K562 (cell line): ENCODE results near the gene MLYCD. TPM values are rescaled to one million over a fixed set of nuclear protein-coding genes. Genes with fewer than 3 reads are reported as not detected.
A peak's percentile ranks its signal among the peaks of the same experiment; 100 is the strongest.

Experiments
- E2F3 ChIP-seq: fragments of 250-450 bp; sonication (Bioruptor Pico); IDR thresholded peaks from 2 replicates; pipeline ENCODE4 v1.4.0; 2020; ENCODE audit warnings: mild to moderate bottlenecking
- ETV6 ChIP-seq, 3 experiments: fragments of 150-350 bp in 1 of 3; sonication (generic) in 1 of 3; formaldehyde crosslinking in 1 of 3; IDR thresholded peaks; 2 replicates each; pipeline versions ENCODE4 v1.6.1 to v1.8.0; 2014 to 2022; ENCODE audit warnings: borderline replicate concordance in 2 of 3, low read depth in 2 of 3, antibody characterized with exemption in 1 of 3, low read length in 1 of 3, mild to moderate bottlenecking in 1 of 3, missing genetic modification reagents in 1 of 3
- KDM4B ChIP-seq, 2 experiments: fragments of 450-650 bp in 1 of 2; sonication (generic) in 1 of 2; IDR thresholded peaks; 2 replicates each; pipeline ENCODE4 v1.6.1; 2016 to 2017; ENCODE audit warnings: borderline replicate concordance in 2 of 2, antibody characterized with exemption in 1 of 2, low read depth in 1 of 2, mild to moderate bottlenecking in 1 of 2
- NFYB ChIP-seq: IDR thresholded peaks from 2 replicates; pipeline ENCODE4 v1.6.1; 2011; ENCODE audit warnings: mild to moderate bottlenecking, moderate library complexity; ENCODE audit not compliant: insufficient read length; ENCODE audit errors: extremely low read depth
- NR4A1 ChIP-seq, 2 experiments: fragments of 250-450 bp in 1 of 2; fragments of 450-650 bp in 1 of 2; sonication (Bioruptor Pico) in 1 of 2; IDR thresholded peaks; 2 replicates each; pipeline versions ENCODE4 v1.4.0 to v1.6.1; 2016 to 2020; ENCODE audit warnings: mild to moderate bottlenecking in 2 of 2, missing compliant biosample characterization in 1 of 2, missing genetic modification characterization in 1 of 2, moderate library complexity in 1 of 2
- PHF20 ChIP-seq: fragments of 450-650 bp; IDR thresholded peaks from 2 replicates; pipeline ENCODE4 v1.6.1; 2018; ENCODE audit not compliant: partially characterized antibody
- RBM25 ChIP-seq: fragments of 200-400 bp; formaldehyde crosslinking; IDR thresholded peaks from 2 replicates; pipeline ENCODE4 v1.6.1; 2018; ENCODE audit warnings: low read length, low read depth, moderate library complexity; ENCODE audit not compliant: severe bottlenecking
- RCOR1 ChIP-seq, 2 experiments: IDR thresholded peaks; 2 replicates each; pipeline ENCODE4 v1.6.1; 2012; ENCODE audit warnings: low read depth in 2 of 2, low read length in 2 of 2, borderline replicate concordance in 1 of 2, improper control_type of control experiment in 1 of 2
- TRIM28 ChIP-seq: fragments of 450-650 bp; IDR thresholded peaks from 2 replicates; pipeline ENCODE4 v1.6.1; 2017
- ZBED1 ChIP-seq: IDR thresholded peaks from 2 replicates; pipeline ENCODE4 v1.6.1; 2014
- ZNF79 ChIP-seq: fragments of 250-450 bp; sonication (Bioruptor Pico); IDR thresholded peaks from 2 replicates; pipeline ENCODE4 v1.4.0; 2020; ENCODE audit warnings: low read depth, mild to moderate bottlenecking, moderate library complexity
- polyA plus RNA-seq, 8 experiments: library from polyadenylated mRNA; depleted of rRNA in 4 of 8; stranded (reverse) in 5 of 8; unstranded in 3 of 8; fragments of >200 nt; fragmentation: Nextera tagmentation in 2 of 8; fragmentation: Illumina TruSeq in 1 of 8; extraction: Ambion mirVana in 2 of 8; extraction: Trizol in 1 of 8; gene quantifications; 2 replicates each; pipeline versions ENCODE4 v1.2.1 to v1.2.3, GENCODE V29; 2011 to 2014; ENCODE audit warnings: inconsistent platforms in 1 of 8, missing spikeins in 1 of 8
- total RNA-seq, 7 experiments: library from RNA; depleted of rRNA in 6 of 7; stranded (reverse); fragments of >200 nt in 6 of 7; fragmentation: Illumina TruSeq in 2 of 7; extraction: Trizol in 2 of 7; gene quantifications; 2 replicates each; pipeline versions ENCODE4 v1.2.1 to v1.2.3, GENCODE V29; 2011 to 2021; ENCODE audit warnings: low replicate concordance in 1 of 7
- TF ChIP-seq, protein P1 (sequence below): fragments of 450-650 bp; IDR thresholded peaks from 2 replicates; pipeline ENCODE4 v1.7.0; 2016; ENCODE audit warnings: borderline replicate concordance
- TF ChIP-seq, protein P2 (sequence below): sonication (generic); formaldehyde crosslinking; IDR thresholded peaks from 2 replicates; pipeline ENCODE4 v1.8.0; 2023; ENCODE audit warnings: missing genetic modification reagents, mild to moderate bottlenecking, borderline replicate concordance

Gene MLYCD
- total and polyA plus RNA-seq, 9 of the 15 experiments (the other 6 are each of a cell fraction or from before 2014, with no cell fraction given): 0.15 to 2.0 (median 1.0) TPM

DNA sequence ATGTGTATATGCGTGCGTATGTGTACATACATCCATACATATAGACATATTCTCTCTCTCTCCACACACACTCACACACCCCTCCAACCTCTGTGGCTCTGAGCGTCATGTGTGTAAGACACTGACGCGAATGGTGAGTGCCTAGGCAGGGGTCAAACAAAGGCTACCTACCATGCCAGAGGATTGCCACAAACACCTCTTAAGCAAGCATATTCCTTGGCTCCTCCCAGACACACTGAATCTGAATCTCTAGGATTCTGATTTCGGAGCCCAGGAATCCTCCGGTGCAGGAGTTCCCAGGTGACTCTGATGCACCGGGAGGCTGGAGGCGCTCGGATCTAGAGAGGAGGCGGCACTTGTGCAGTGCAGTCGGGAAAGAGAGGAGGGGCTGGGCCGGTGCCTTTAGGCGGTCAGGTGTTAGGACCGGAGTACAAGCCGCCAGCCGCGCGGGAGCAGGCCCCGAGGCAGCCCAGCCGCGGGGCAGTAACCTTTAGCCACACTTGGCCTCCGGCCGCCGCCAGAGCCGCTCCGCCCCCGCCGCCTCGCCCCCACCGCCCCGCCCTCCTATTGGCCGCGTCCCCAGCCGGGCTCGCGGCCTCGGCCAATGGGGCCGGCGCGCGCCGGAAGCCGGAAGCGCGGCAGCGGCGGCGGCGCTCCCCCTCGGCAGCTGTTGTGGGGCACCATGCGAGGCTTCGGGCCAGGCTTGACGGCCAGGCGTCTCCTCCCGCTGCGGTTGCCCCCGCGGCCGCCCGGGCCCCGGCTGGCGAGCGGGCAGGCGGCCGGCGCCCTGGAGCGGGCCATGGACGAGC is at the start of gene MLYCD (continued):
- TF ChIP-seq E2F3 (CRISPR knock-in tag) (0 out of 2 replicates have a peak, but pooled peaks have one; percentile 31), ETV6 (IDR thresholded peaks at IDR 0.05; ENCODE audit: borderline replicate concordance in 1 of 2, low read depth in 2 of 2, low read length in 1 of 2) (no peak), ETV6 (CRISPR knock-in tag; IDR thresholded peaks at IDR 0.05; ENCODE audit: borderline replicate concordance) (no peak), NFYB (peak; percentile 87), RCOR1 (IDR thresholded peaks at IDR 0.05; ENCODE audit: borderline replicate concordance in 1 of 2, low read depth in 2 of 2, low read length in 2 of 2) (0 out of 4 replicates have a peak, but pooled peaks of 1 of the 2 experiments have one; percentile 12), TRIM28 (no peak), ZBED1 (no peak), KDM4B (IDR thresholded peaks at IDR 0.05; ENCODE audit: borderline replicate concordance in 2 of 2, low read depth in 1 of 2) (no peak), NR4A1 (CRISPR knock-in tag; IDR thresholded peaks at IDR 0.05) (0 out of 2 replicates have a peak, but pooled peaks have one; percentile 46), NR4A1 (tag; IDR thresholded peaks at IDR 0.05) (no peak), ZNF79 (CRISPR knock-in tag) (no peak), PHF20 (peak; percentile 35), RBM25 (peak; percentile 99)
- TF ChIP-seq, protein P1, sequence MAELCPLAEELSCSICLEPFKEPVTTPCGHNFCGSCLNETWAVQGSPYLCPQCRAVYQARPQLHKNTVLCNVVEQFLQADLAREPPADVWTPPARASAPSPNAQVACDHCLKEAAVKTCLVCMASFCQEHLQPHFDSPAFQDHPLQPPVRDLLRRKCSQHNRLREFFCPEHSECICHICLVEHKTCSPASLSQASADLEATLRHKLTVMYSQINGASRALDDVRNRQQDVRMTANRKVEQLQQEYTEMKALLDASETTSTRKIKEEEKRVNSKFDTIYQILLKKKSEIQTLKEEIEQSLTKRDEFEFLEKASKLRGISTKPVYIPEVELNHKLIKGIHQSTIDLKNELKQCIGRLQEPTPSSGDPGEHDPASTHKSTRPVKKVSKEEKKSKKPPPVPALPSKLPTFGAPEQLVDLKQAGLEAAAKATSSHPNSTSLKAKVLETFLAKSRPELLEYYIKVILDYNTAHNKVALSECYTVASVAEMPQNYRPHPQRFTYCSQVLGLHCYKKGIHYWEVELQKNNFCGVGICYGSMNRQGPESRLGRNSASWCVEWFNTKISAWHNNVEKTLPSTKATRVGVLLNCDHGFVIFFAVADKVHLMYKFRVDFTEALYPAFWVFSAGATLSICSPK: no peak
- TF ChIP-seq, protein P2, sequence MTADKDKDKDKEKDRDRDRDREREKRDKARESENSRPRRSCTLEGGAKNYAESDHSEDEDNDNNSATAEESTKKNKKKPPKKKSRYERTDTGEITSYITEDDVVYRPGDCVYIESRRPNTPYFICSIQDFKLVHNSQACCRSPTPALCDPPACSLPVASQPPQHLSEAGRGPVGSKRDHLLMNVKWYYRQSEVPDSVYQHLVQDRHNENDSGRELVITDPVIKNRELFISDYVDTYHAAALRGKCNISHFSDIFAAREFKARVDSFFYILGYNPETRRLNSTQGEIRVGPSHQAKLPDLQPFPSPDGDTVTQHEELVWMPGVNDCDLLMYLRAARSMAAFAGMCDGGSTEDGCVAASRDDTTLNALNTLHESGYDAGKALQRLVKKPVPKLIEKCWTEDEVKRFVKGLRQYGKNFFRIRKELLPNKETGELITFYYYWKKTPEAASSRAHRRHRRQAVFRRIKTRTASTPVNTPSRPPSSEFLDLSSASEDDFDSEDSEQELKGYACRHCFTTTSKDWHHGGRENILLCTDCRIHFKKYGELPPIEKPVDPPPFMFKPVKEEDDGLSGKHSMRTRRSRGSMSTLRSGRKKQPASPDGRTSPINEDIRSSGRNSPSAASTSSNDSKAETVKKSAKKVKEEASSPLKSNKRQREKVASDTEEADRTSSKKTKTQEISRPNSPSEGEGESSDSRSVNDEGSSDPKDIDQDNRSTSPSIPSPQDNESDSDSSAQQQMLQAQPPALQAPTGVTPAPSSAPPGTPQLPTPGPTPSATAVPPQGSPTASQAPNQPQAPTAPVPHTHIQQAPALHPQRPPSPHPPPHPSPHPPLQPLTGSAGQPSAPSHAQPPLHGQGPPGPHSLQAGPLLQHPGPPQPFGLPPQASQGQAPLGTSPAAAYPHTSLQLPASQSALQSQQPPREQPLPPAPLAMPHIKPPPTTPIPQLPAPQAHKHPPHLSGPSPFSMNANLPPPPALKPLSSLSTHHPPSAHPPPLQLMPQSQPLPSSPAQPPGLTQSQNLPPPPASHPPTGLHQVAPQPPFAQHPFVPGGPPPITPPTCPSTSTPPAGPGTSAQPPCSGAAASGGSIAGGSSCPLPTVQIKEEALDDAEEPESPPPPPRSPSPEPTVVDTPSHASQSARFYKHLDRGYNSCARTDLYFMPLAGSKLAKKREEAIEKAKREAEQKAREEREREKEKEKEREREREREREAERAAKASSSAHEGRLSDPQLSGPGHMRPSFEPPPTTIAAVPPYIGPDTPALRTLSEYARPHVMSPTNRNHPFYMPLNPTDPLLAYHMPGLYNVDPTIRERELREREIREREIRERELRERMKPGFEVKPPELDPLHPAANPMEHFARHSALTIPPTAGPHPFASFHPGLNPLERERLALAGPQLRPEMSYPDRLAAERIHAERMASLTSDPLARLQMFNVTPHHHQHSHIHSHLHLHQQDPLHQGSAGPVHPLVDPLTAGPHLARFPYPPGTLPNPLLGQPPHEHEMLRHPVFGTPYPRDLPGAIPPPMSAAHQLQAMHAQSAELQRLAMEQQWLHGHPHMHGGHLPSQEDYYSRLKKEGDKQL (CRISPR knock-in tag): no peak
